Lower lobe of right lung (tissue), 2 donors: ENCODE measurements around the gene PPP1R1B. TPM values are rescaled to one million over a fixed set of nuclear protein-coding genes. Genes with fewer than 3 reads are reported as not detected.

Experiments
- ATAC-seq, 2 donors: fragments of 200-7000 bp; cut with Tn5 transposase; one replicate each; pipeline ENCODE4 v1.9.1; 2020 to 2022; ENCODE audit warnings: mild to moderate bottlenecking in 2 of 2, moderate library complexity in 2 of 2
- DNase-seq: peaks from one replicate; pipeline ENCODE4 v3.0.0-alpha.2; 2020
- H3K27ac ChIP-seq: fragments of 200-600 bp; one replicate; pipeline ENCODE4 v1.8.0; 2022
- H3K27me3 ChIP-seq: fragments of 200-600 bp; one replicate; pipeline ENCODE4 v1.8.0; 2022; ENCODE audit warnings: low read depth
- H3K36me3 ChIP-seq: fragments of 200-600 bp; one replicate; pipeline ENCODE4 v1.8.0; 2022; ENCODE audit warnings: mild to moderate bottlenecking
- H3K4me1 ChIP-seq: fragments of 200-600 bp; one replicate; pipeline ENCODE4 v1.8.0; 2022
- H3K4me3 ChIP-seq: fragments of 200-600 bp; one replicate; pipeline ENCODE4 v1.8.0; 2022; ENCODE audit warnings: mild to moderate bottlenecking
- H3K9me3 ChIP-seq: fragments of 200-600 bp; one replicate; pipeline ENCODE4 v1.8.0; 2022
- intact Hi-C: fragments of 100-400 bp; cut with DNase I; formaldehyde crosslinking; loops from one replicate; pipeline ENCODE4 v1.11.0; 2022
- total RNA-seq: library from RNA; stranded (reverse); fragmentation: NEBNext Ultra II Directional; extraction: Animal tissue kit (Norgen Biotek cat#: 25700); gene quantifications from one replicate; pipeline ENCODE4 v1.2.1, GENCODE V29; 2021
- TF ChIP-seq, protein P1 (sequence below): fragments of 200-600 bp; IDR thresholded peaks from one replicate; pipeline ENCODE4 v1.8.0; 2022; ENCODE audit warnings: antibody characterized with exemption, mild to moderate bottlenecking
- donor health status: DM: no; HTN: yes; CAD: no; lungs with severe emphysema.

The PPP1R1B gene
- total RNA-seq, 1 donor from 2014 or later, result 23.9 TPM

- no peak overlapping the region for H3K27ac ChIP-seq
- H3K9me3 ChIP-seq, result no peaks in the 10 kb centered on the region
- H3K27me3 ChIP-seq, result peaks cover 88% of the 10 kb centered on the region
- DNase-seq (no peak), ATAC-seq (peak; percentile 33 to 35)
- peak overlapping the region; percentile 17 for H3K4me3 ChIP-seq
- TF ChIP-seq, protein P1, sequence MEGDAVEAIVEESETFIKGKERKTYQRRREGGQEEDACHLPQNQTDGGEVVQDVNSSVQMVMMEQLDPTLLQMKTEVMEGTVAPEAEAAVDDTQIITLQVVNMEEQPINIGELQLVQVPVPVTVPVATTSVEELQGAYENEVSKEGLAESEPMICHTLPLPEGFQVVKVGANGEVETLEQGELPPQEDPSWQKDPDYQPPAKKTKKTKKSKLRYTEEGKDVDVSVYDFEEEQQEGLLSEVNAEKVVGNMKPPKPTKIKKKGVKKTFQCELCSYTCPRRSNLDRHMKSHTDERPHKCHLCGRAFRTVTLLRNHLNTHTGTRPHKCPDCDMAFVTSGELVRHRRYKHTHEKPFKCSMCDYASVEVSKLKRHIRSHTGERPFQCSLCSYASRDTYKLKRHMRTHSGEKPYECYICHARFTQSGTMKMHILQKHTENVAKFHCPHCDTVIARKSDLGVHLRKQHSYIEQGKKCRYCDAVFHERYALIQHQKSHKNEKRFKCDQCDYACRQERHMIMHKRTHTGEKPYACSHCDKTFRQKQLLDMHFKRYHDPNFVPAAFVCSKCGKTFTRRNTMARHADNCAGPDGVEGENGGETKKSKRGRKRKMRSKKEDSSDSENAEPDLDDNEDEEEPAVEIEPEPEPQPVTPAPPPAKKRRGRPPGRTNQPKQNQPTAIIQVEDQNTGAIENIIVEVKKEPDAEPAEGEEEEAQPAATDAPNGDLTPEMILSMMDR, result no peak
- peaks cover 40% of the 10 kb centered on the region for H3K4me1 ChIP-seq
- H3K36me3 ChIP-seq, result no peaks in the 10 kb centered on the region
- intact Hi-C loops, result no loop called here
Measured at GRCh38 chr17:39606434-39607056, 20.2 kb upstream of the PPP1R1B start.

DNA sequence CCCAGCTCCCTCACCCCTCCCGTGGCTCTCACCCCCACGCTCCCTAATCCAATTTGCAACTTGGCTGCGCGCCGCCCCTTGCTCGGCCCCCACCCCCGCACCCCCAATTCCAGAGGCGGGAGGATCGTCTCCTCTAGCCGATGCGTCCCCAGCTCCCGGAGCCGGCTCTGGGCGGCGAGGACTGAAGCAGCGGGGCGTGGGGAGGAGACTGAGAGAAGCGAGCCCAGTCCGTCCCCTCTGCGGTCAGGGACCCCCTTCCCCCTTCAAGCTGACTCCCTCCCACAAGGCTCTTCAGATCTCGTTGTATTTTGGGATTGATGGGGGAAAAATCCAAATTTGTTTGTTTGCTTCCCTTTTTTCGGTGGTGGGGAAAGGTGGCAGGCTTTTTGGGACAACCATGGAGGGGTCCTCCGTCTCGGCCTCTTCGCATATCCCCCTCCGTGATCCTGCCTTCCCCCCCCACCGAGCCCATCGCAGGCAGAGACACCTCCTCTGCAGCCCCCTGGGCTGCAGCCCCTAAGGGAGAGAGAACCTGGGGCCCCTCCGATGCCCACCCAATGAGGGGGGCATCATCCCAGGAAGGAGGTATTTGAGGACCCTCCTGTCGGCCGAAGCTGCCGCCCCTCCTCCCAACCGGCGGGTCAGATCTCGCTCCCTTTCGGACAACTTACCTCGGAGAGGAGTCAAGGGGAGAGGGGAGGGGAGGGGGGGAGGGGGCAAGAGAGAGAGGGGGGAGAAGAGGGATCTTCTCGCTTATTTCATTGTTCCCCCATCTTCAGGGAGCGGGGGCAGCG lies 19.5 kb upstream of the PPP1R1B start:
- TF ChIP-seq, protein P1, result no peak
- ATAC-seq (no peak), DNase-seq (no peak)
- peaks cover 81% of the 10 kb centered on the region for H3K27me3 ChIP-seq
- H3K36me3 ChIP-seq, result no peaks in the 10 kb centered on the region
- H3K4me3 ChIP-seq, result peak overlapping the region; percentile 17
- intact Hi-C loops, result no loop called here
- H3K9me3 ChIP-seq, result no peaks in the 10 kb centered on the region
- H3K4me1 ChIP-seq, result peaks cover 40% of the 10 kb centered on the region
- no peak overlapping the region for H3K27ac ChIP-seq

- Histone ChIP-seq H3K36me3 (no peaks in the 10 kb centered on the region), H3K9me3 (no peaks in the 10 kb centered on the region), H3K4me3 (peak within 1 kb of the TSS; percentile 17), H3K27me3 (peaks cover 77% of the 10 kb centered on the region), H3K27ac (no peak within 1 kb of the TSS), H3K4me1 (peaks cover 40% of the 10 kb centered on the region)
- no peak for ATAC-seq
- TF ChIP-seq, protein P1, result no peak
- no peak for DNase-seq
- intact Hi-C loops, result no loop called here
Measured at GRCh38 chr17:39607851-39608130, 19.0 kb upstream of the PPP1R1B start, which contains the start of gene NEUROD2. TSS of gene NEUROD2 (minus strand) at chr17:39607920. CDS start at chr17:39606599, 1,321 bp downstream.

DNA sequence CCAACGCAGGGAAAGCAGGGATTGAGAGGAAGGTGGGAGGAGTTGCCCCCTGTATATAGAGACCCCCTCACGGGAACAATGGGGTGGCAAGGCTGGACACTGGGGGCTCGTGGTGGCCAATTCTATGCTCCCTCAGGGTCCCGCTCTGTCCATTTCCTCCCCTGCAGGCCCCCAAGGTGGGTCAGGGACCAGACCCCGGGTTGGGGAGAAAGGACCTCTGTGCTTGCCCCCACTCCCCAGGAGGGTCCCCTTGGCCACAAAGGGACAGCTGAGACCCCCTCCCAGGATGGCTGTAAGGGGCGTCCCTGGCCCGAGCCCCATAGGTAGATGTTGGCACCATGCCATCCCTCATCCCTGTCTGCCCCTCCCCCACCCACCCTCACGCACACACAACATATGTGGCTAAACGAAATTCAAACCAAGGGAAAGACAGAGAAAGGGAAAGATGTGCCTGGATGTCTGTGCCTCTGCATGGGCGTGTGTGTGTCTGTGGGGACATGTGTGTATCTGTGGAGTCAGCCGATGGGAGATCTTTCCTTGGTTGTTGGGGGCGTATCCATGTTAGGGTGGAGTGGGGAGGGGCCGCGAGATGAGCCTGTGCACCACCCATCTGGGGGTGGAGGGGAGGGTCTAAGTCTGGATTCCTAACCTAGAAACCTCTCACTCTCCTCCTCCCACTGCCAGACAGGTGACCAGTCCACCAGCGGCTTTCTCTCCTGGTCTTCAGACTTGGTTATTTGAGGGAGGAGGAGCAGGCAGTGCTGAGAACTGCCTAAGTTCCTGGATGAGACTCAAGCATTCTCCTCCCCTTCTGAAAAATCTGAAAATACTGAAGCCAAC lies 18.4 kb upstream of the PPP1R1B start:
- no peak for ATAC-seq
- TF ChIP-seq, protein P1, result no peak
- no peaks in the 10 kb centered on the region for H3K9me3 ChIP-seq
- no peaks in the 10 kb centered on the region for H3K36me3 ChIP-seq
- intact Hi-C loops, result no loop called here
- peaks cover 40% of the 10 kb centered on the region for H3K4me1 ChIP-seq
- DNase-seq, result no peak
- H3K27me3 ChIP-seq, result peaks cover 72% of the 10 kb centered on the region
- H3K4me3 ChIP-seq, result no peak overlapping the region
- H3K27ac ChIP-seq, result no peak overlapping the region

GRCh38 chr17:39609416-39610025 lies 17.2 kb upstream of the PPP1R1B start:
- no peak overlapping the region for H3K4me3 ChIP-seq
- no peaks in the 10 kb centered on the region for H3K36me3 ChIP-seq
- no peak for DNase-seq
- no peaks in the 10 kb centered on the region for H3K9me3 ChIP-seq
- ATAC-seq, result no peak
- peaks cover 31% of the 10 kb centered on the region for H3K4me1 ChIP-seq
- peaks cover 61% of the 10 kb centered on the region for H3K27me3 ChIP-seq
- TF ChIP-seq, protein P1, result no peak
- no peak overlapping the region for H3K27ac ChIP-seq
- intact Hi-C loops, result no loop called here
